ENCODE results near the gene PKNOX1.
"Not testable (repeated sequence)": the region's sequence is repeated elsewhere in the genome, so short reads cannot be mapped to it uniquely, and the experiment has no call there.

The PKNOX1 gene, protein sequence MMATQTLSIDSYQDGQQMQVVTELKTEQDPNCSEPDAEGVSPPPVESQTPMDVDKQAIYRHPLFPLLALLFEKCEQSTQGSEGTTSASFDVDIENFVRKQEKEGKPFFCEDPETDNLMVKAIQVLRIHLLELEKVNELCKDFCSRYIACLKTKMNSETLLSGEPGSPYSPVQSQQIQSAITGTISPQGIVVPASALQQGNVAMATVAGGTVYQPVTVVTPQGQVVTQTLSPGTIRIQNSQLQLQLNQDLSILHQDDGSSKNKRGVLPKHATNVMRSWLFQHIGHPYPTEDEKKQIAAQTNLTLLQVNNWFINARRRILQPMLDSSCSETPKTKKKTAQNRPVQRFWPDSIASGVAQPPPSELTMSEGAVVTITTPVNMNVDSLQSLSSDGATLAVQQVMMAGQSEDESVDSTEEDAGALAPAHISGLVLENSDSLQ

DNA sequence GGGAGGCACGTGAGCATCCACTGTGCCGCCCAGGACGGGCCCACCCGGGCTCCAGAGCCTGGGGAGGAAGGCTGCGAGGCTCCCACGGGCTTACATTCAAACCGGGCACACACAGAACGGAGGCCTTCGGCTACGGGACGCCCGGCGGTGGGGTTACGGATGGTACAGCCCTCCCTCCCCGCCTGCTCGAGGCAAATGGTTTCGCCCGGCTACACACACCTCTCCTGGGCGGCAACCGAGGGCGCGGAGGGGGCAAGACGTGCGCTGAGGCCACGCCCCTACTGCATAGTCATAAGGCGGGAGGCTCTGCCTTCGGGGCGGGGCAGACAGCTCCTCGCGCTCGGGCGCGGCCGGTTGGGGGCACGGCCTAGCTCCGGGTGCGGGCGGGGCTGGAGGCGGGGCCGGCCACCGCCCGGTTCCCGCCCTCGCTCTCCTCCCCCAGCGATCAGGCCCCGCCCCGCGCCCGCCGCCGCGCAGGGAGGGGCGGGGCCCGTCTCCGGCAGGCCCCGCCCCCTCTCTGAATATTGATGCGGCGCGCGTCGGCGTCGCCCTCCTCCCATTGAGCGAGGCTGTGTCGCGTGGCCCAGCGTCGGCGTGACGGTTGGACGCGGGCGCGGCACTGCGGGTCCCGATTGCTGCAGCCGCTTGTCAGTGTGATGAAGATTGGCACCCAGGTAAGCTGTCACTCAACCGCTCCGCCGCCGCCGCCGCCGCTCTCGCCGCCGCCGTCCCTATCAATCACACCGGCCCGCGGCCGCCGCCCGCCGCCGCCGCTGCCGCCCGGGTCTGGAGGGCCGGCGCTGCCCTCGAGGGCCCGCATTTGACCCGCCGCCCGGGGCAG is at the start of gene PKNOX1:
Gene PKNOX1 (plus strand): TSS at position 572 of the 841 bp plus-strand sequence. CDS start 29,820 bp downstream, outside the sequence.
- peak; percentile 98 for DNase-seq (ENCODE audit: low read depth in 2 of 2)

DNA sequence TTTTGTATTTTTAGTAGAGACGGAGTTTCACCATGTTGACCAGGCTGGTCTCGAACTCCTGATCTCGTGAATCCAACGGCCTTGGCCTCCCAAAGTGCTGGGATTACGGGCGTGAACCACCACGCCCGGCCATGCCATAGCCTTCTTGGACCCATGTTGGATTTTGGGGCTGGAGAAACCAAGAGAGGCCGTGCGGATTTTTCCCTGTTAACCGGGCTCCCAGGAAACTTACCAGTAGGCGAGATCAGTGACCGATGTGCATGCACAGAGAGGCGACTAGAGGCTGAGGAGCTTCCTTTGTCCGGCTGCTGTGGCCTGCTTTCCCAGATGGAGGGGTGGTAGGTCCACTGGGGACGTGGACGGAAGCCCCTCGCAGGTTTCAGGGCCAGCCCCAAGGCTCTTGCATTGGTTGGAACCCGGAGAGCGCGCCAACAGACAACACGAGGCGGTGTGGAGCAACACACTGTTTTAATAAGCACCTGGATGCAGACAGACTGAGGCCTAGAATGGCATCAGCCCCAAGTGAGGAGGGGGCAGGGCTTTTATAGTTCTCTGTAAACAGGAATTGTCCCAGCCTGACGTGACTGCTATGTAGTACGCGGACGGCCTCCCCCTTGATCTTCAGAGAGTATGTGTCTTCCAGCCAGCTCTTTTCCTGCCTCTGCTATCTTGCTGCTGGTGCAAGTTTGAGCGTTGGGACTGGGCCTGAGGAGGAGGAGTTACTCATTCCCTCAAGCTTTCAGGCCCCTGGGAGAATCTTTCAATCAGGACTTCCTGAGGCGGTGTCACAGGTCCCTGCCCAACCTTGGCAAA is 49.0 kb upstream of the PKNOX1 start, which contains the start of gene ERVH48-1:
Gene ERVH48-1 (minus strand): TSS at position 517 of the 813 bp plus-strand sequence. CDS start 6,624 bp downstream, outside the sequence.
- no peak for DNase-seq (ENCODE audit: low read depth in 2 of 2)

DNA sequence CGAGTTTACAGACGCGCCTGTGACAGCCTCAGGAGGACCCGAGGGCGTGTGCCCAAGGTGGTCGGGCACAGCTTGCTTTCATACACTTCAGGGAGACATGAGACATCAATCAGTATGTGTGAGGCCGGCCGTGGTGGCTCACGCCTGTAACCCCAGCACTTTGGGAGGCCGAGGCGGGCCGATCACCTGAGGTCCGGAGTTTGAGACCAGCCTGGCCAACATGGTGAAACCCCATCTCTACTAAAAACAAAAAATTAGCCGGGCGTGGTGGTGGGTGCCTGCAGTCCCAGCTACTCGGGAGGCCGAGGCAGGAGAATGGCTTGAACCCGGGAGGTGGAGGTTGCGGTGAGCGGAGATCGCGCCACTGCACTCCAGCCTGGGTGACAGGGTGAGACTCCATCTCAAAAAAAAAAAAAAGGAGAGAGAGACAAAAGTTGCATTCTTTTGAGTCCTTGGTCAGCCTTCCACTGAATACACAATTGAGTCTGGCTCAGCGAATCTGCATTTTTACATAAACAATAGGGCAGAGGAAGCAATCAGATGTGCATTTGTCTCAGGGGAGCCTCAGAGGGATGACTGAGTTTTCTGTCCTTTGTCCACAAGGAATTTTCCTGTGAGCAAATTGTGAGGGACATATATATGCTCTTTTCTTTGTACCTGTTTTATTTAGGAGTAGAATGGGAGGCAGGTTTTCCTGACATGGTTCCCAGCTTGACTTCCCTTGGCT is 46.7 kb upstream of the PKNOX1 start:
- DNase-seq (ENCODE audit: low read depth in 2 of 2), result not testable (repeated sequence)

DNA sequence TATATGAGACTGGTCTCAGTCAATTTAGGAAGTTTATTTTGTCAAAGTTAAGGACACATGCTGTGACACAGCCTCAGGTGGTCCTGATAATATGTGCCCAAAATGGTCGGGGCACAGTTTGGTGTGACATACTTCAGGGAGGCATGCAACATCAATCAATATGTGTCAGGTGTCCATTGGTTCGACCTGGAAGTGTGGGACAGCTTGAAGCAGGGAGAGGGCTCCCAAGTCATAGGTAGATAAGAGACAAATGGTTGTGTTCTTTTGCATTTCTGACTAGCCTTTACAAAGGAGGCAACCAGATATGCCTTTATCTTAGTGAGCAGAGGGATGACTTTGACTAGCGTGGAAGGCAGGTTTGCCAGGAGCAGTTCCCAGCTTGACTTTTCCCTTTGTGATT is 44.4 kb upstream of the PKNOX1 start:
- DNase-seq (ENCODE audit: low read depth in 2 of 2), result no peak

DNA sequence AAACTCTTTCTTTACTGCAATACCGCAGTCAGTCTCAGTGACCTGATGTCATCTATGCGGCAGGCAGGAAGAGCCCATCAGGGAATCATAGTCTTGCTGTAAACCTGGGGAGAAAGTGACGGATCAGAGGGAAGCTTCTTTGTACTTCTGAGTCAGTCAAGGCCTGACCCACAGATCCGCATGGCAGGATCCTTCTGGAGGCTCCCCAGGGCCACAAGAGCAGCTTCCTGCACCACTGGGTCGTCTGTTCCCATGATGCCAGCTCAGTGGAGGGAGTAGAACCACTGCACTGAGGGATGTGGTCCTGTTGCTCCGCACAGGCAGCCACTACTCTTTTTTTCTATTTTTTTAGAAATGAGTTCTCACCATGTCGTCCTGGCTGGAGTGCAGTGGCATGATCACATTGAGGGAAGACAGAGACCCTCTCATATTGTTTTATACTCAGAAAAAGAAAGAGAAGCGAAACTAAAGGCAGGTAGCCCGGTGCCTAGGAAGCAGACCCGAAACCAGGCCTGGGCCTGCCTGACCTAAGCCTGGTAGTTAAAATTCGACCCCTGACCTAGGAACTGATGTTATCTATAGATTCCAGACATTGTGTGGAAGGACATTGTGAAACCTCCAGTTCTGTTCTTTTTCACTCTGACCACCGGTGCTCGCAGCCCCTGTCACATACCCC is 42.7 kb upstream of the PKNOX1 start:
- DNase-seq (ENCODE audit: low read depth in 2 of 2), result no peak

DNA sequence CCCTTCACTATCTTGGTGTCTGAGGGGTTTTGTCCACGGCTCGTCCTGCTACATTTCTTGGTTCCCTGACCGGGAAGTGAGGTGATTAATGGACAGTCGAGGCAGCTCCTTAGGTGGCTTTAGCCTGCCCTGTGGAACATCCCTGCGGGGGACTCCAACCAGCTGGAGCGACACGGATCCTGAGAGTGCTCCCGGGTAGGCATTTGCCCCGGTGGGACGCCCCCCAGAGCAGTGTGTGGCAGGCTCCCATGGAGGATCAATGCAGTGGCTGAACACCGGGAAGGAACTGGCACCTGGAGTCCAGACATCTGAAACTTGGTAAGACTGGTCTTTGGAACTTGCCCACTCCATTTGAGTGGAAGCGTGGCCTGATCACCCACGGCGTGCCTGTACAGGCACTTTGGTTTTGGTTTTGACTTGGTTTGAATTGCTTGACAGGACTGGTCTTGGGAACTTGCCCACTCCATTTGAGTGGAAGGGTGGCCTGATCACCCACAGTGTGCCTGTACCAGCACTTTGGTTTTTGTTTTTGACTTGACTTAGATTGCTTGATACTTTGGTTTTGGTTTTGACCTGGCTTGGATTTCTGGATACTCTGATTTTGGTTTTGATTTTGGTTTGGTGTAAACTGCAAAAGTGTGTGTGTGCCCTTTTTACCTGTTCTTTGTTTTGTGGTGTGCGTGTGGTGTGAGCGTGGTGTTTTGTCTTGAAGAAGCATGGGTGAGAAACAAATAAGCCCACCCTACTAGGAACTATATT is 41.8 kb upstream of the PKNOX1 start:
- DNase-seq (ENCODE audit: low read depth in 2 of 2), result not testable (repeated sequence)

DNA sequence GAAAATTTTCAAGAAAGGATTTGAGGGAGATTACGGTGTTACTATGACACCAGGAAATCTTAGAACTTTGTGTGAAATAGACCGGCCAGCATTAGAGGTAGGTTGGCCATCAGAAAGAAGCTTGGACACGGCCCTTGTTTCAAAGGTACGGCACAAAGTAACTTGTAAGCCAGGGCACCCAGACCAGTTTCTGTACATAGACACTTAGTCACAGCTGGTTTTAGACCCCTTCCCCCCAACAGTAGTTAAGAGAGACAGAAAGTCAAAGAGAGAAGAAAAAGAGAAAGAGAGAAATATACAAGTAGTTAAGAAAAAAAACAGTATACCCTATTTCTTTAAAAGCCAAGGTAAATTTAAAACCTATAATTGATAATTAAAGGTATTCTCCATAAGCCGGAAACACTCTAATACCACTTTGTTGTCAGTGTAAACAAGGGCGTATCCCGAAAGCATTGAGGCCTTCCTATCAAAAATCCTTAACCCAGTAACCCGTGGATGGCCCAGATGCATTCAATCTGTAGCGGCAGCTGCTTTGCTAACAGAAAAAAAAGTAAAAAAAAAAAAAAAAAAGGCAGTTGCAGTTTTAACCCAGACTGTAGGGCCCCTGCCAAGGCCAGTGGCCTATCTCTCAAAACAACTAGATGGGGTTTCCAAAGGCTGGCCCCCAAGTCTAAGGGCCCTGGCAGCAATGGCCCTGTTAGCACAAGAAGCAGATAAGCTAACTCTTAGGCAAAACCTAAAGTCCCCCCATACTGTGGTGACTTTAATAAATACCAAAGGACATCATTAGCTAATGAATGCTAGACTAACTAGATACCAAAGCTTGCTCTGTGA is 41.0 kb upstream of the PKNOX1 start:
- DNase-seq (ENCODE audit: low read depth in 2 of 2), result not testable (repeated sequence)

DNA sequence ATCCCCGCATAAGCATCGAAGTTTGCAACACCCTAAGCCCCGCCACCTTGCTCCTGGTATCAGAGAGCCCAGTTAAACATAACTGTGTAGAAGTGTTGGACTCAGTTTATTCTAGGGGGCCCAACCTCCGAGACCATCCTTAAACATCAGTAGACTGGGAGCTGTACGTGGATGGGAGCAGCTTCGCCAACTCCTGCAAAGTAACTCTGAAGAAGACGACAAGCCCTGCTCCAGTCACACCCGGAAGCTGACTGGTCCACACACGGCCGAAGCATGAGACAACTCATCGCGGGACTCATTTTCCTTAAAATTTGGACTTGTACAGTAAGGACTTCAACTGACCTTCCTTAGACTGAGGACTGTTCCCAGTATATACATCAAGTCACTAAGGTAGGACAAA is 40.4 kb upstream of the PKNOX1 start:
- DNase-seq (ENCODE audit: low read depth in 2 of 2), result not testable (repeated sequence)

DNA sequence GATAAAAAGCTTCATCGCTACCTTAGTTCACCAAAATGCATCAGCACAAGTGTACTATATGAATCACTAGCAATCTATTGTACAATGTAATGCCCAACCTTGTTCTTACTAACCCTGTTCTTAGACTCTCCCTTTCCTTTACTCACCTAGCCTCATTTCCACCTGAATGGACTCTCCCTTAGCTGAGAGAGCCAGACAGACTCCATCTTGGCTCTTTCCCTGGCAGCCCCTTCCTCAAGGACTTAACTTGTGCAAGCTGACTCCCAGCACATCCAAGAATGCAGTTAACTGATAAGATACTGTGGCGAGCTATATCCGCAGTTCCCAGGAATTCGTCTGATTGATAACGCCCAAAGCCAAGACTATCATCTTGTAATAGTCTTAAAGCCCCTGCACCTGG is 38.0 kb upstream of the PKNOX1 start:
- not testable (repeated sequence) for DNase-seq (ENCODE audit: low read depth in 2 of 2)

DNA sequence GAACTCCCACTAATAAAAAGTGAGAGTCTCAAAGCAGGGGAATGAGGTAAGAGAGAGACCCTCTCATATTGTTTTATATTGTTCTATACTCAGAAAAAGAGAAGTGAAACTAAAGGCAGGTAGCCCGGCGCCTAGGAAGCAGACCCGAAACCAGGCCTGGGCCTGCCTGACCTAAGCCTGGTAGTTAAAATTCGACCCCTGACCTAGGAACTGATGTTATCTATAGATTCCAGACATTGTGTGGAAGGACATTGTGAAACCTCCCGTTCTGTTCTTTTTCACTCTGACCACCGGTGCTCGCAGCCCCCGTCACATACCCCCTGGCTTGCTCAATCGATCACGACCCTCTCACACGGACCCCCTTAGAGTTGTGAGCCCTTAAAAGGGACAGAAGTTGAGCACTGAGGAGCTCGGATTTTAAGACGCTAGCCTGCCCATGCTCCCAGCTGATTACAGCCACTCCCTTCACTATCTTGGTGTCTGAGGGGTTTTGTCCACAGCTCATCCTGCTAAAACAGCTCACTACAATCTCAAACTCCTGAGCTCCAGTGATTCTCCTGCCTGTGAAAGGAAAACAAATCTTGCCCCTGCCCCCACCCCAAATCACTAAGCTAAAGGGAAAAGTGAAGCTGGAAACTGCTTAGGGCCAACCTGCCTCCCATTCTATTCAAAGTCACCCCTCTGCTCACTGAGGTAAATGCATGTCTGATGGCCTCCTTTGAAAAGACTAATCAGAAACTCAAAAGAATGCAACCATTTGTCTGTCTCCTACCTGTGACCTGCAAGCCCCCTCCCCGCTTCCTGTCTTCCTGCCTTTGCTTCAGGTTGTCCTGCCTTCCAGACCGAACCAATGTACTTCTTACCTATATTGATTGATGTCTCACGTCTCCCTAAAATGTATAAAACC is 37.1 kb upstream of the PKNOX1 start:
- DNase-seq (ENCODE audit: low read depth in 2 of 2), result not testable (repeated sequence)

DNA sequence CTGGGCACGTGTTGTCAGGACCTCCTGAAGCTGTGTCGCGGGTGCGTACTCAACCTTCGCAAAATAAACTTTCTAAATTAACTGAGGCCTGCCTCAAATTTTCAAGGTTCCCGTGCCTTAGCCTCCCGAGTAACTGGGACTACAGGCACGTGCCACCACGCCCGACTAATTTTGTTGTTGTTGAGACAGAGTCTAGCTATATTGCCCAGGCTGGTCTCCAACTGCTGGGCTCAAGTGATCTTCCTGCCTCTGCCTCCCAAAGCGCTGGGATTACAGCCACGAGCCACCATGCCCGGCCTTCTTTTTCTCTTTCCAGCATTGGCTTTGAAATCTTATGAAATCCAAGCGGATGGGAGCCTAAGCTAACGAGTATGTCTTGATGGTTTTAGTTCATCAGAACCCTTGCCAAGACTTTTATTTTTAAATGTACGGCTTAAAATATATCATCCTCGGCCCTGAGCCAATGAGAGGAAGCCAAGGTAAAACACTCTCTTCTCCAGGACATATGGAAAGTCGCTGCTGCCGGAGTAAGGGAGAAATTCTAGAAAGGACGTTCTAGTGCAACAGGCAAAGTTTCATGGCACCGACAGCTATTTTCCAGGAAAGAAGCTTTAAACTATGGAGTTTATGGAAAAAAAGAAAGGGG is 36.3 kb upstream of the PKNOX1 start:
- DNase-seq (ENCODE audit: low read depth in 2 of 2), result no peak

DNA sequence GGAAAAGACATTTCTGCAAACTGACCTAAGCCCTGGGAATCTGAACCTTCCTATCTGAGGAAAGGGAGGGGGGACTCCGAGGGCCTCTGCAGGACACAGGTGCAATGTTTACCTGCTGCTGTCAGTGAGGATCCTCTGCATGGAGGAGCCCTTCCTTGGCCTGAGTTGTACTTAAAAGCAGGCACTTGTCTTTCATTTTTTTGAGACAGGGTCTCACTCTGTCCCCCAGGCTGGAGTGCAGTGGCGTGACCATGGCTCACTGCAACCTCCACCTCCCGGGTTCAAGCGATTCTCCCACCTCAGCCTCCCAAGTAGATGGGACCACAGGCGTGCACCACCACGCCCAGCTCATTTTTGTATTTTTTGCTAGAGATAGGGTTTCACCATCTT is 35.8 kb upstream of the PKNOX1 start:
- not testable (repeated sequence) for DNase-seq (ENCODE audit: low read depth in 2 of 2)

DNA sequence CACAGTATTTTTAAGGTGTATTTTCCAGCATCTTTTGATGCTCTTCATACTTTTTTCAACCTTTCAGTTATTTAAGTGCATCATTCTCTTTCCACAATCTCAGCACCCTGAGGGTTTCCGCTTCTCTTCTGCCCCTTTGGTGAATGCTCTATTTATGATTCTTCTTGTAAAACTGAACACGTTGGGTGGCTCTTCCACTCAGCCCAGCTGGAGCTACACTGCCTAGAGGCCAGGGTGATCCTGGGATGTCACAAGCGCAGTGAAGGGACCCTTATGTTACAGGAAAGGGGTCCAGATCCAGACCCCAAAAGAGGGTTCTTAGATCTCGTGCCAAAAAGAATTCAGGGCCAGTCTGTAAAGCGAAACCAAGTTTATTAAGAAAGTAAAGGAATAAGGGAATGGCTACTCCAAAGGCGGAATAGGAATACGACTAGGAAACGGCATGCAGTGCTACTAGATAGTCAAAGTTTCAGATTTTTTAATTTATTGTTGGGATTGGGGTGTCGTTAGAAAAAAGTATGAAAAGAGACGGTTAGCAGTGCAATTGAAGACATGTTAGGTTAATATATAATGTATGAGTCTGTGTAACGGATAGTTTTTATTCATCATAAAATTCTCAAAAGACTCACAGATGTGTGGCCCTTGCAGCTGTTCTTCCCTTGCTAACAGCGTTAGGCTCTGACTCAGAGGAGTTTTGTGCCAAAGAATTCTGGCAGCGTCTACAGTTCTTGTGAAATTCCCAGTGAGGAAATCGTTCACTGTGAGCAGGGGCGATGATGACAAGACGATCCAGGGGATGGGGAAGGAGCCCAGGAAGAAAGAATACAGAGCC is 34.6 kb upstream of the PKNOX1 start:
- DNase-seq (ENCODE audit: low read depth in 2 of 2), result no peak

DNA sequence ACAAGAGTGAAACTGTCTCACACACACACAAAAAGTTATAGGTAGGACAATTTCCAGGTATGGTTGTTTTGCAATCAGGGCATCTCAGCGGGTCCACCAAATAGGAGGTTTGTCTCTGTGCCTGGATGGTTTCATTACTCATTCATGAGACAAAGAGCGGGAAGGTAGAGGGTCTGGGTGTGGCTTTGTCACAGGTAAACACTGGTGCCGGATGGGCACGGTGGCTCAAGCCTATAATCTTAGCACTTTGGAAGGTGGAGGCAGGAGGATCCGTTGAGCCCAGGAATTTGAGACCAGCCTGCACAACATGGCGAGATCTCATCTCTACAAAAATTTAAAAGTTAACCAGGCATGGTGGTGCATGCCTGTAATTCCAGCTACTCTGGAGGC is 32.7 kb upstream of the PKNOX1 start:
- no peak for DNase-seq (ENCODE audit: low read depth in 2 of 2)

DNA sequence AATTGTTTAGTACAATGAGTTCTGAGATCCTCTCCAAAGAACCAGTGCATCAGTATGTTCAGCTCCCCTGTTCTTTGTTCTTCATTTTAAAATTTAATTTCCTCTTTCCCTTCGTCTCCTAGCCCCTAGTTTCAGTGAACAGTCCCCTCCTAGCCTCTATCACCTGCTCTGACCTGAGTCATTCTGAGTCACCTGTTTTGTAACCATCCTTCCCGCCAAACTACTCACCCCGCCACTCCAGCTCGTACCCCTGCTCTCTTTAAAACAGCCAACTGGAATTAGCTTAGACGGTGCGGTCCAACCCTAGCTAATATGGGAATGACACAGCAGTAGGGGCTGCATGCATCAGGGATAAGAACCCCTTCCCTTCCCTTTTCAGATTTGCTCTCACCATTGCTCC is 32.1 kb upstream of the PKNOX1 start:
- no peak for DNase-seq (ENCODE audit: low read depth in 2 of 2)

DNA sequence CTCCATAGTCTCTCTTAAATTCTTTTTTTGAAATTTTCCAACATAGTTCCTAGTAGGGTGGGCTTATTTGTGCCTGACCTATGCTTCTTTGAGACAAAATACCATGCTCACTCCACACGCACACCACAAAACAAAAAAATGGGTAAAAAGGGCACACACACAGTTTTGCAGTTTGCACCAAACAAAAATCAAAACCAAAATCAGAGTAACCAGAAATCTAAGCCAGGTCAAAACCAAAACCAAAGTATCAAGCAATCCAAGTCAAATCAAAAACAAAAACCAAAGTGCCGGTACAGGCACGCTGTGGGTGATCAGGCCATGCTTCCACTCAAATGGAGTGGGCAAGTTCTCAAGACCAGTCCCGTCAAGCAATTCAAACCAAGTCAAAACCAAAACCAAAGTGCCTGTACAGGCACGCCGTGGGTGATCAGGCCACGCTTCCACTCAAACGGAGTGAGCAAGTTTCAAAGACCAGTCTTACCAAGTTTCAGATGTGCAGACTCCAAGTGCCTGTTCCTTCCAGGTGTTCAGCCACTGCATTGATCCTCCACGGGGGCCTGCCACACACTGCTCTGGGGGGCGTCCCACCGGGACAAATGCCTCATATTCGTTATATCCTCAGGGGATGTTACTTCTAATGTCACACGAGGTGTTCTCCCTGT is 25.1 kb upstream of the PKNOX1 start:
- not testable (repeated sequence) for DNase-seq (ENCODE audit: low read depth in 2 of 2)
